Fibroblast of pulmonary artery (primary cell): ENCODE measurements around the gene AAMP.
"Not testable (repeated sequence)": the region's sequence is repeated elsewhere in the genome, so short reads cannot be mapped to it uniquely, and the experiment has no call there.

Source experiments
- DNase-seq: peaks from one replicate; pipeline ENCODE4 v3.0.0-alpha.2; 2010; ENCODE audit warnings: low read depth
- H3K4me3 ChIP-seq: replicated peaks from 2 replicates; pipeline ENCODE4 v1.5.1; 2011; ENCODE audit warnings: low read depth, mild to moderate bottlenecking, control low read depth, low read length, moderate library complexity
- CTCF ChIP-seq: IDR thresholded peaks from 2 replicates; pipeline ENCODE4 v1.5.1; 2011; ENCODE audit warnings: mild to moderate bottlenecking, control low read depth, low read length, inconsistent platforms; ENCODE audit errors: missing control alignments

The AAMP gene

GRCh38 chr2:218312267-218312756, 42.4 kb upstream of the AAMP start:
- no peak overlapping the region for H3K4me3 ChIP-seq
- no peak for DNase-seq
- TF ChIP-seq CTCF, result no peak

- H3K4me3 ChIP-seq, DNase-seq: not testable (repeated sequence)
Measured at GRCh38 chr2:218311541-218312266, 41.8 kb upstream of the AAMP start.

GRCh38 chr2:218310853-218311540, 41.1 kb upstream of the AAMP start:
- H3K4me3 ChIP-seq, result no peak overlapping the region
- DNase-seq, result no peak
- no peak for TF ChIP-seq CTCF

GRCh38 chr2:218307415-218308090, 37.6 kb upstream of the AAMP start:
- DNase-seq, result no peak
- no peak overlapping the region for H3K4me3 ChIP-seq
- TF ChIP-seq CTCF, result no peak

- no peak for TF ChIP-seq CTCF
- no peak for DNase-seq
- no peak overlapping the region for H3K4me3 ChIP-seq
Measured at GRCh38 chr2:218306184-218306920, 36.4 kb upstream of the AAMP start.

GRCh38 chr2:218305383-218305782, 35.4 kb upstream of the AAMP start:
- no peak for TF ChIP-seq CTCF
- no peak overlapping the region for H3K4me3 ChIP-seq
- DNase-seq, result no peak
